ENCODE results near the gene KREMEN1.

KREMEN1 gene

DNA sequence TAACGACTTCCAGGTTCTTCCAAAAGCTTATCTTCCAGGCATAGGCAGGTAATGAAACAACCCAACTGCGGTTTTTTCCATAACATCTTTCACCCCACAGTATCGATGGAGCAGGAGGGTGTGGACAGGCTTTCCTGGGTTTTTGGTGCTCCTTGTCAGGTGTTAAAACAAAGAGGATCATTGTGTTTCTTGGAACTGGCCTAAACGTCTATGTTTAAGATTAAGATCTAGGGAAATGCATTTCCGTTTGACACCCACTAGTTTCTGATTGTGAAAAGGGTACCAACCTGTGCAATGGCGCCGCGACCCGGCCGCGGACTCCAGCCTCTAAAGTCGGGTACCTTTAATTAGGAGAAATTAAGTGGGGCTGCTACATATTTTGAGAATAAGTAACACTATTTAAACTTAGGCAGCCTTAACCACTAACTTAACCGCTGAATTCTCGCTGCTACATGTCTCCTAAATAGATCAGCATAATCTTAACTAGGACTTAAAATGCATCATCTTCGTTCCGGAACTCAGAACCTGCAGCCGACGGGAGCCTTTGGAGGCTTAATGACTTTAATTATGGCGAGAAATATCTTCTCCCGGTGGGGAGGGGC lies 42.7 kb upstream of the KREMEN1 start:
- in situ Hi-C loops (cut with HindIII; ENCODE audit: low pct_ligation_motif_present, low sequenced_read_pairs): no loop called here
- TF ChIP-seq, protein P1, sequence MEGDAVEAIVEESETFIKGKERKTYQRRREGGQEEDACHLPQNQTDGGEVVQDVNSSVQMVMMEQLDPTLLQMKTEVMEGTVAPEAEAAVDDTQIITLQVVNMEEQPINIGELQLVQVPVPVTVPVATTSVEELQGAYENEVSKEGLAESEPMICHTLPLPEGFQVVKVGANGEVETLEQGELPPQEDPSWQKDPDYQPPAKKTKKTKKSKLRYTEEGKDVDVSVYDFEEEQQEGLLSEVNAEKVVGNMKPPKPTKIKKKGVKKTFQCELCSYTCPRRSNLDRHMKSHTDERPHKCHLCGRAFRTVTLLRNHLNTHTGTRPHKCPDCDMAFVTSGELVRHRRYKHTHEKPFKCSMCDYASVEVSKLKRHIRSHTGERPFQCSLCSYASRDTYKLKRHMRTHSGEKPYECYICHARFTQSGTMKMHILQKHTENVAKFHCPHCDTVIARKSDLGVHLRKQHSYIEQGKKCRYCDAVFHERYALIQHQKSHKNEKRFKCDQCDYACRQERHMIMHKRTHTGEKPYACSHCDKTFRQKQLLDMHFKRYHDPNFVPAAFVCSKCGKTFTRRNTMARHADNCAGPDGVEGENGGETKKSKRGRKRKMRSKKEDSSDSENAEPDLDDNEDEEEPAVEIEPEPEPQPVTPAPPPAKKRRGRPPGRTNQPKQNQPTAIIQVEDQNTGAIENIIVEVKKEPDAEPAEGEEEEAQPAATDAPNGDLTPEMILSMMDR (IDR thresholded peaks at IDR 0.05; ENCODE audit: low read depth, low read length, missing control alignments): no peak
- DNase-seq: no peak
- peak overlapping the region; percentile 94 for H3K27ac ChIP-seq
- peak overlapping the region; percentile 54 for H3K4me3 ChIP-seq (ENCODE audit: low read depth, low read length)
- H3K36me3 ChIP-seq (replicated peaks): no peaks in the 10 kb centered on the region
- H3K27me3 ChIP-seq (replicated peaks): no peaks in the 10 kb centered on the region

DNA sequence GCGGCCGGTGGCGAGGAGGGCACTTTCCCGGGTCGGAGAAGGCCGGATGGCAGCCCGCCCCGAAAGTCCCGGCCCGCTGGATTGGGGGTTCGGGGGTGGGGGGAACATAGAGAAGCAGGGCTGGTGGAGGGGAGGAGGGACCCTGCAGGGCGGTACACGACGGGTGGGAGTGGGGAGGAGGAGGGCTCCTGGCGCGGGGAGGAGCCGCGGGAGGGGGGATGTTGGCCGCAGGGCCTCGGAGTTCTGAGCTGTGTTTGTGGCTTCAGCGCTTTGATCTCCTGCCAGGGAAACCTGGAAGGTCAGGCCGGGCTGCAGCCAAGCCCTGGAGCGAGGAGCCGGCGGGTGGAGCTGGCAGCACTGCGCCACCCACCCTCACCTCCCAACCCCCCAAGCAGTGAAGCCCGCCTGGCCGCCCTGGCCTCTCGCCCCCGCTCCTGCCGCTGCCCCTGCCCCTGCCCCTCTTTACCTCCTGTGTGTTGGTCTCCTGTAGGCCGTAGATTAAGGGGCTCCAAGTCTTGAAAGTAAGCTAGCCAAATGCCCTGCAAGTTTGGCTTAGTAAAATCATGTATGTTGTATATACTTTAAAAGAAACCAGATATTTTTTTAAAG lies 42.1 kb upstream of the KREMEN1 start:
- peak; percentile 59 for DNase-seq
- H3K27ac ChIP-seq: peak overlapping the region; percentile 94
- TF ChIP-seq, protein P1 (IDR thresholded peaks at IDR 0.05; ENCODE audit: low read depth, low read length, missing control alignments): no peak

DNA sequence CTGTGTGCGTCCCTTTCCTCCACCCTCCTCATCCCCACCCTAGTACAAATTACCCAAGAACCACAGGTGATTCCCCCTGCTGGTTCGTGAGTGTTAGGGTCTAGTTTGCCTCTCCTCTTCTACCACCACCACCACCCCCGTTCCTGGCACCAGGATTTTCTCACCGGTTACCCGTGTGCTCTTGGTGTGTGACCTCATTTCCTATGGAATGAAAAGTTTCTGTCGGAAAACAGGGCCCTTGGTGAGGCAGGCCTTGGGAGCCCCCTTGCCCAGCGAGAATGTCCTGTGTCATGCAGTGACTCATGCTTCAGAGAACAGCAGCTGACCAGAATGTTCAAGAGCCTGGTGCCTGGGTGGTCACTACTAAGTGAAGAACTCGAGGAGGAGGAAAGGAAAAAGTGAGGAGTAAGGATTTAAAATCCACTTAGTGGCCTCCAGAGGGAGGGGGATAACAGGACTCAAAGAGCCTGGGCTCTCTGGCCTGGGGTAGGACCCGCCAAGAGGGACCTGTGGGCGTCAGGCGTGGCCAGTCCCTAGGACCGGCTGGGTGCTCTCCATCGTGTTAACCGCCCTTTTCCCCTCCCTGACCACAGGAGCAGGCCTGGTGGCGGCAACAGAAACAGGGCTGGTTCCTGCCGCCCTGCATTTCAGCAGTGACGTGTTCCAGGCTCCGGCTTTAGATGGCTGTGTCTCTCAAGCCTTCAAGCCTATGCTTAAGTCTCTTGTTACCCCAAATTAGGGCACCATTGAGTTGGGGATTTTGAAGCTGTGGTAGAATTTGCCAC lies 41.4 kb upstream of the KREMEN1 start:
- H3K27ac ChIP-seq: peak overlapping the region; percentile 94
- H3K27me3 ChIP-seq (replicated peaks): no peaks in the 10 kb centered on the region
- H3K36me3 ChIP-seq (replicated peaks): no peaks in the 10 kb centered on the region
- in situ Hi-C loops (cut with HindIII; ENCODE audit: low pct_ligation_motif_present, low sequenced_read_pairs): no loop called here
- TF ChIP-seq, protein P1 (IDR thresholded peaks at IDR 0.05; ENCODE audit: low read depth, low read length, missing control alignments): peak; percentile 50
- peak; percentile 96 for DNase-seq
- H3K4me3 ChIP-seq (ENCODE audit: low read depth, low read length): peak overlapping the region; percentile 54

More for the DNA sequence above, 42.1 kb upstream of the KREMEN1 start:
- Histone ChIP-seq H3K36me3 (replicated peaks) (no peaks in the 10 kb centered on the region), H3K27me3 (replicated peaks) (no peaks in the 10 kb centered on the region), H3K4me3 (ENCODE audit: low read depth, low read length) (peak overlapping the region; percentile 54)
- in situ Hi-C loops (cut with HindIII; ENCODE audit: low pct_ligation_motif_present, low sequenced_read_pairs): no loop called here

DNA sequence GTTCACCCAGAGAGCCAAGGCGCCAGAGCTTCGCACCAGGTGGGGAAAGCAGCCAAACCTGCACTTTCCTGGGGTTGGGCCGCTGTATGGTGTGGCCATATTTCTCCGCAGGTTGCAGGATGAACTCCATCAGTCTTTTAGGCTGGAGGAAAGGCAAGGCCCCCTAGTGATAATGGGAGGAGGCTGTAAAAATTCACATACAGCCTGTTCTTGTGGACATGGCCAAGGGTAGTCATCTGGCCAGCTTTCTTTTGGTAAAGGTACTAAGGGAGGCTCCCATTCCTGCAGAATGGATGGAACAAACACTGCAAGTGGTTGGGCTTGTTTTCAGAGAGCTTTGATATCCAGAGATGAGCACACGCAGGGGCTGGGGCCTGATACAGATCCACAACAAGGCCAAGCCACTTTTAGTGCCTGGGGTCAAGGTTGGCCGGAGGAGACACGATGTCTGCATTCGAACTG lies 40.8 kb upstream of the KREMEN1 start:
- H3K4me3 ChIP-seq (ENCODE audit: low read depth, low read length): peak overlapping the region; percentile 54
- no peaks in the 10 kb centered on the region for H3K36me3 ChIP-seq (replicated peaks)
- no peaks in the 10 kb centered on the region for H3K27me3 ChIP-seq (replicated peaks)
- no peak for DNase-seq
- H3K27ac ChIP-seq: peak overlapping the region; percentile 94
- TF ChIP-seq, protein P1 (IDR thresholded peaks at IDR 0.05; ENCODE audit: low read depth, low read length, missing control alignments): peak; percentile 7
- in situ Hi-C loops (cut with HindIII; ENCODE audit: low pct_ligation_motif_present, low sequenced_read_pairs): no loop called here

DNA sequence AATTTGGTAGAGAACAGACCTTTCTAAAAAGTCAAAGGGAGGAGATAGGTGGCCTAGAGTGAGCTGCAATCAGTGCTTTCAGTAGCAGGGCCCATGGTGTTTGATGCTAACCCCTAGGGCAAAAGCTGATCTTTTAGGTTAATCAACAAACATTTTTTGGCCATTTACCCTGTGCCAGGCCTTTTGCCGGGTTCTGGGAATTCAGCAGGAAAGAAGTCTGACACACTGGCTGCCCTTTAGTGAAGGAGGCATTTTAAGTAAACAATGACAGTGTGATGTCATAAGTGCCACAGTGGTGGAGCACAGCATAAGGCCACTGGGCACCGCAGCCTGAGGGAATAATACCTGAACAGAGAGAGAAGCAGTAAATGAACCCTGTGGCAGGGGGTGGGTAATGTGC lies 40.3 kb upstream of the KREMEN1 start:
- no peaks in the 10 kb centered on the region for H3K36me3 ChIP-seq (replicated peaks)
- H3K27ac ChIP-seq: peak overlapping the region; percentile 94
- in situ Hi-C loops (cut with HindIII; ENCODE audit: low pct_ligation_motif_present, low sequenced_read_pairs): no loop called here
- no peaks in the 10 kb centered on the region for H3K27me3 ChIP-seq (replicated peaks)
- H3K4me3 ChIP-seq (ENCODE audit: low read depth, low read length): no peak overlapping the region
- TF ChIP-seq, protein P1 (IDR thresholded peaks at IDR 0.05; ENCODE audit: low read depth, low read length, missing control alignments): no peak
- DNase-seq: no peak

All from brain microvascular endothelial cell (primary cell).